T-cell (primary cell): ENCODE results near the gene APBB2. TPM values are rescaled to one million over a fixed set of nuclear protein-coding genes. Genes with fewer than 3 reads are reported as not detected.

ENCODE experiments used
- ATAC-seq, 4 experiments: fragments of 200-7000 bp in 3 of 4; fragments of 150-1000 bp in 1 of 4; cut with Tn5 transposase; replicated peaks in 1 of 4; 1 replicate in 3 of 4; 2 replicates in 1 of 4; pipeline ENCODE4 v1.10.0; 2021; ENCODE audit warnings: moderate library complexity in 3 of 4, mild to moderate bottlenecking in 2 of 4, moderate number of reproducible peaks in 1 of 4
- CTCF ChIA-PET, 2 donors: fragments of 300-600 bp; sonication (Branson Sonifier 250); formaldehyde crosslinking; loops; one replicate each; lab custom pipeline; 2022; ENCODE audit warnings: antibody characterized with exemption in 2 of 2; lab: Charles Lee
- POLR2A ChIA-PET, 2 donors: fragments of 300-600 bp; sonication (Branson Sonifier 250); formaldehyde crosslinking; loops; one replicate each; lab custom pipeline; 2022; ENCODE audit warnings: antibody characterized with exemption in 2 of 2; lab: Charles Lee
- DNase-seq, 35 experiments: peaks; one replicate each; pipeline versions ENCODE4 v3.0.0 to v3.0.0-alpha.2; 2013 to 2023
- H3K27ac ChIP-seq: one replicate; pipeline ENCODE4 v1.5.1; 2013; ENCODE audit warnings: low read length
- H3K27me3 ChIP-seq, 2 experiments: replicated peaks in 1 of 2; 1 replicate in 1 of 2; 2 replicates in 1 of 2; pipeline versions ENCODE4 v1.6.1 to v1.7.0; 2013; ENCODE audit warnings: low read length in 1 of 2, mixed read lengths in 1 of 2; ENCODE audit not compliant: control insufficient read depth in 2 of 2, insufficient read depth in 2 of 2; ENCODE audit errors: extremely low read depth in 1 of 2
- H3K36me3 ChIP-seq, 2 donors: 1 replicate in 1 of 2; 2 replicates in 1 of 2; pipeline versions ENCODE4 v1.6.1 to v1.7.0; 2013; ENCODE audit warnings: low read length in 1 of 2; ENCODE audit not compliant: control insufficient read depth in 2 of 2, insufficient read depth in 1 of 2; ENCODE audit errors: extremely low read depth in 1 of 2
- H3K4me1 ChIP-seq, 2 experiments: 1 replicate in 1 of 2; 2 replicates in 1 of 2; pipeline versions ENCODE4 v1.6.1 to v1.7.0; 2013; ENCODE audit warnings: low read length in 2 of 2, mixed read lengths in 1 of 2; ENCODE audit not compliant: insufficient read depth in 2 of 2, control insufficient read depth in 1 of 2; ENCODE audit errors: extremely low read depth in 1 of 2
- H3K4me3 ChIP-seq, 2 donors: 1 replicate in 1 of 2; 2 replicates in 1 of 2; pipeline versions ENCODE4 v1.5.1 to v1.7.0; 2013; ENCODE audit warnings: mild to moderate bottlenecking in 2 of 2, low read length in 1 of 2, moderate library complexity in 1 of 2; ENCODE audit not compliant: control insufficient read depth in 1 of 2; ENCODE audit errors: extremely low read depth in 1 of 2
- H3K9me3 ChIP-seq: 2 replicates; pipeline ENCODE4 v1.7.0; 2013
- H3K27ac Mint-ChIP-seq, 2 donors: one replicate each; pipeline ENCODE4 v1.8.0; 2020 to 2021; ENCODE audit warnings: mild to moderate bottlenecking in 2 of 2, mixed read lengths in 2 of 2
- H3K27me3 Mint-ChIP-seq, 2 donors: one replicate each; pipeline ENCODE4 v1.8.0; 2021 to 2022; ENCODE audit warnings: mixed read lengths in 2 of 2
- H3K36me3 Mint-ChIP-seq: one replicate; pipeline ENCODE4 v1.8.0; 2021; ENCODE audit warnings: mixed read lengths
- H3K4me1 Mint-ChIP-seq, 3 donors: one replicate each; pipeline ENCODE4 v1.8.0; 2020 to 2022; ENCODE audit warnings: mixed read lengths in 3 of 3, mild to moderate bottlenecking in 1 of 3
- H3K4me3 Mint-ChIP-seq, 3 donors: one replicate each; pipeline ENCODE4 v1.8.0; 2020 to 2022; ENCODE audit warnings: mild to moderate bottlenecking in 3 of 3, mixed read lengths in 3 of 3, moderate library complexity in 3 of 3
- H3K9me3 Mint-ChIP-seq, 3 donors: one replicate each; pipeline ENCODE4 v1.8.0; 2020 to 2022; ENCODE audit warnings: mixed read lengths in 3 of 3
- WGBS: methylation state at CpG from one replicate; pipeline ENCODE4 v1.1.5; 2013; ENCODE audit warnings: missing lambda C conversion rate; ENCODE audit not compliant: insufficient coverage; 5-methylcytosine and 5-hydroxymethylcytosine counted together
- total RNA-seq, 35 experiments: library from RNA in 6 of 35; stranded (reverse) in 6 of 35; fragments of 120-200 nt in 1 of 35; gene quantifications; one replicate each; pipeline versions ENCODE4 v1.2.1 to v1.2.4 and lab custom pipeline; 2013 to 2026

The APBB2 gene
- total RNA-seq, 5 donors from 2014 or later (not counting 1 experiment from before 2014, with no cell fraction given) = 0.23 to 1.6 (median 0.70) TPM

- Histone ChIP-seq H3K9me3 (no peaks in the 10 kb centered on the region), H3K36me3 (no peaks in the 10 kb centered on the region), H3K4me3 (no peak overlapping the region), H3K4me1 (no peaks in the 10 kb centered on the region), H3K27ac (no peak overlapping the region), H3K27me3 (peaks cover 0 to 4% of the 10 kb centered on the region in 2 experiments)
- DNase-seq (no peak), ATAC-seq (no peak)
- no peaks in the 10 kb centered on the region for H3K36me3 Mint-ChIP-seq
- POLR2A ChIA-PET = no interaction called here
- H3K4me1 Mint-ChIP-seq = no peaks in the 10 kb centered on the region
- no peaks in the 10 kb centered on the region for H3K9me3 Mint-ChIP-seq
- H3K27ac Mint-ChIP-seq = no peak overlapping the region
- H3K4me3 Mint-ChIP-seq = no peak overlapping the region
- H3K27me3 Mint-ChIP-seq = peaks cover 0 to 13% of the 10 kb centered on the region in 2 donors
- CTCF ChIA-PET = interaction anchor here in 1 of 2 donors (0.6 kb wide), 1 partner anchor 189 kb away, joined by 4 read pairs; no protein-coding TSS in a partner anchor
- WGBS = no CpG with 5 or more reads among the region's 3 CpGs
Observed at GRCh38 chr4:40991908-40992307, 222.4 kb downstream of the APBB2 start.

GRCh38 chr4:40990899-40991265 is 223.5 kb downstream of the APBB2 start:
- Histone ChIP-seq H3K36me3 (no peaks in the 10 kb centered on the region), H3K27ac (no peak overlapping the region), H3K4me3 (no peak overlapping the region), H3K4me1 (no peaks in the 10 kb centered on the region), H3K27me3 (peaks cover 0 to 4% of the 10 kb centered on the region in 2 experiments), H3K9me3 (no peaks in the 10 kb centered on the region)
- peaks cover 0 to 5% of the 10 kb centered on the region in 2 donors for H3K27me3 Mint-ChIP-seq
- ChIA-PET CTCF (no interaction called here), POLR2A (no interaction called here)
- H3K36me3 Mint-ChIP-seq = no peaks in the 10 kb centered on the region
- DNase-seq = no peak
- H3K4me1 Mint-ChIP-seq = no peaks in the 10 kb centered on the region
- no CpG with 5 or more reads among the region's 3 CpGs for WGBS
- H3K4me3 Mint-ChIP-seq = no peak overlapping the region
- H3K9me3 Mint-ChIP-seq = no peaks in the 10 kb centered on the region
- no peak overlapping the region for H3K27ac Mint-ChIP-seq
- ATAC-seq = no peak

- peaks cover 0 to 3% of the 10 kb centered on the region in 2 donors for H3K27me3 Mint-ChIP-seq
- DNase-seq (no peak), ATAC-seq (no peak)
- Histone ChIP-seq H3K36me3 (no peaks in the 10 kb centered on the region), H3K4me1 (no peaks in the 10 kb centered on the region), H3K27me3 (peaks cover 0 to 1% of the 10 kb centered on the region in 2 experiments), H3K27ac (no peak overlapping the region), H3K4me3 (no peak overlapping the region), H3K9me3 (no peaks in the 10 kb centered on the region)
- H3K36me3 Mint-ChIP-seq = no peaks in the 10 kb centered on the region
- H3K4me1 Mint-ChIP-seq = no peaks in the 10 kb centered on the region
- CTCF ChIA-PET = no interaction called here
- POLR2A ChIA-PET = no interaction called here
- H3K27ac Mint-ChIP-seq = no peak overlapping the region
- 17% methylated on average over 1 of the region's 5 CpGs for WGBS
- no peak overlapping the region for H3K4me3 Mint-ChIP-seq
- no peaks in the 10 kb centered on the region for H3K9me3 Mint-ChIP-seq
Observed at GRCh38 chr4:40990236-40990898, 224.0 kb downstream of the APBB2 start.

- H3K9me3 Mint-ChIP-seq = no peaks in the 10 kb centered on the region
- no peaks in the 10 kb centered on the region for H3K4me1 Mint-ChIP-seq
- Histone ChIP-seq H3K36me3 (no peaks in the 10 kb centered on the region), H3K4me3 (no peak overlapping the region), H3K4me1 (no peaks in the 10 kb centered on the region), H3K27me3 (peaks cover 0 to 3% of the 10 kb centered on the region in 2 experiments), H3K27ac (no peak overlapping the region), H3K9me3 (no peaks in the 10 kb centered on the region)
- DNase-seq (no peak), ATAC-seq (no peak)
- H3K27me3 Mint-ChIP-seq = peaks cover 0 to 6% of the 10 kb centered on the region in 2 donors
- WGBS = no CpG with 5 or more reads among the region's 3 CpGs
- H3K36me3 Mint-ChIP-seq = no peaks in the 10 kb centered on the region
- POLR2A ChIA-PET = no interaction called here
- H3K4me3 Mint-ChIP-seq = no peak overlapping the region
- no peak overlapping the region for H3K27ac Mint-ChIP-seq
- CTCF ChIA-PET = no interaction called here
Observed at GRCh38 chr4:40987151-40987550, 227.2 kb downstream of the APBB2 start.

- CTCF ChIA-PET = no interaction called here
- H3K27ac Mint-ChIP-seq = no peak overlapping the region
- no peak for ATAC-seq
Observed at GRCh38 chr4:40986375-40986774, 228.0 kb downstream of the APBB2 start.

GRCh38 chr4:40984051-40984450 is 230.3 kb downstream of the APBB2 start:
- Histone ChIP-seq H3K4me1 (no peaks in the 10 kb centered on the region), H3K9me3 (no peaks in the 10 kb centered on the region), H3K27me3 (peaks cover 0 to 3% of the 10 kb centered on the region in 2 experiments), H3K4me3 (no peak overlapping the region), H3K36me3 (no peaks in the 10 kb centered on the region), H3K27ac (no peak overlapping the region)
- peaks cover 0 to 13% of the 10 kb centered on the region in 2 donors for H3K27me3 Mint-ChIP-seq
- no peaks in the 10 kb centered on the region for H3K36me3 Mint-ChIP-seq
- peaks cover 0 to 2% (median 0%) of the 10 kb centered on the region in 3 donors for H3K9me3 Mint-ChIP-seq
- ChIA-PET POLR2A (no interaction called here), CTCF (no interaction called here)
- ATAC-seq (no peak), DNase-seq (no peak)
- no peak overlapping the region for H3K4me3 Mint-ChIP-seq
- no peak overlapping the region for H3K27ac Mint-ChIP-seq
- no CpG with 5 or more reads among the region's 4 CpGs for WGBS
- H3K4me1 Mint-ChIP-seq = no peaks in the 10 kb centered on the region

More at GRCh38 chr4:40986375-40986774, 228.0 kb downstream of the APBB2 start:
- POLR2A ChIA-PET = interaction anchor here (0.6 kb wide), 2 partner anchors 10 to 334 kb away, joined by 3 to 11 read pairs; no protein-coding TSS in a partner anchor
- peaks cover 0 to 6% of the 10 kb centered on the region in 2 donors for H3K27me3 Mint-ChIP-seq
- H3K9me3 ChIP-seq = no peaks in the 10 kb centered on the region
- no peak overlapping the region for H3K4me3 ChIP-seq
- no peak overlapping the region for H3K4me3 Mint-ChIP-seq
- no peaks in the 10 kb centered on the region for H3K4me1 Mint-ChIP-seq
- 48% methylated on average over 2 of the region's 3 CpGs for WGBS
- H3K36me3 Mint-ChIP-seq = no peaks in the 10 kb centered on the region
- H3K27me3 ChIP-seq = peaks cover 0 to 3% of the 10 kb centered on the region in 2 experiments
- no peak overlapping the region for H3K27ac ChIP-seq
- no peaks in the 10 kb centered on the region for H3K9me3 Mint-ChIP-seq
- H3K4me1 ChIP-seq = no peaks in the 10 kb centered on the region
- no peaks in the 10 kb centered on the region for H3K36me3 ChIP-seq
- DNase-seq = no peak
